ENCODE results near the gene CLTRN.

DNA sequence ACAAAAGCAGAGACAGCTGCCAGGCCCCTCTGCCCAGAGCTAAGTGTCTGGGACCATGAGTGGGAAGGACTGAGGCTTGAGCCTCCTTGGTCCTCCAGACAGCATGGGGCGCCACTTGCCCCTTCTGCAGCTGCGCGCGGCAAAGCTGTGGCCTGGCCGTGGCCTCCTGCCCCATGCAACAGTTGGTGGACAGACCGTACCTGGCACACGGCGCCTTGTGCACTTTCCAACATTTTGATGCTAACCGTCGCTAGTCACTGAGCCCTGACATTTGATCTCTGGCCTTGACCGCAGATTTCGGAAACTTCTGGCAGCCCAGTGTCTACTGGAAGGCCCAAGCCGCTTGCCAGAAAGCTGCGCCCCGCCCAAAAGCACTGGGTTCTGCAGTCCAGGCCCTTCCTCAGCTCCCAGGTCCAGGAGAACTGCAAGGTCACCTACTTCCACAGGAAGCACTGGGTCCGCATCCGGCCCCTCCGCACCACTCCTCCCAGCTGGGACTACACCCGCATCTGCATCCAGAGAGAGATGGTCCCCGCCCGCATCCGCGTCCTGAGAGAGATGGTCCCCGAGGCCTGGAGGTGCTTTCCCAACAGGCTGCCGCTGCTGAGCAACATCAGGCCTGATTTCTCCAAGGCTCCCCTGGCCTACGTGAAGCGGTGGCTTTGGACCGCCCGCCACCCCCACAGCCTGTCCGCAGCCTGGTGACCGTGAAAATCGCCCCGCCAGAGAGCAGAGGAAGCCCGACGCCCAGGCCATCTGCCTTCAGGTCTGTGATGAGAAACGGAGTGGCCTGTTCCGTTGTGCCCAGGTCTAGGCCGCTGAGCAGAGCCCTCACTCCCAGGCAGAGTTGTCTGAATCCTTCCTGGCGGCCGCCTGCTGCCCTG, 38.1 kb upstream of the CLTRN start:
- TF ChIP-seq FOXK1 (CRISPR knock-in tag; IDR thresholded peaks at IDR 0.05; ENCODE audit: borderline replicate concordance, low read depth) (no peak), ESRRA (CRISPR knock-in tag; IDR thresholded peaks at IDR 0.05; ENCODE audit: low read depth) (no peak)
- TF ChIP-seq, protein P1, sequence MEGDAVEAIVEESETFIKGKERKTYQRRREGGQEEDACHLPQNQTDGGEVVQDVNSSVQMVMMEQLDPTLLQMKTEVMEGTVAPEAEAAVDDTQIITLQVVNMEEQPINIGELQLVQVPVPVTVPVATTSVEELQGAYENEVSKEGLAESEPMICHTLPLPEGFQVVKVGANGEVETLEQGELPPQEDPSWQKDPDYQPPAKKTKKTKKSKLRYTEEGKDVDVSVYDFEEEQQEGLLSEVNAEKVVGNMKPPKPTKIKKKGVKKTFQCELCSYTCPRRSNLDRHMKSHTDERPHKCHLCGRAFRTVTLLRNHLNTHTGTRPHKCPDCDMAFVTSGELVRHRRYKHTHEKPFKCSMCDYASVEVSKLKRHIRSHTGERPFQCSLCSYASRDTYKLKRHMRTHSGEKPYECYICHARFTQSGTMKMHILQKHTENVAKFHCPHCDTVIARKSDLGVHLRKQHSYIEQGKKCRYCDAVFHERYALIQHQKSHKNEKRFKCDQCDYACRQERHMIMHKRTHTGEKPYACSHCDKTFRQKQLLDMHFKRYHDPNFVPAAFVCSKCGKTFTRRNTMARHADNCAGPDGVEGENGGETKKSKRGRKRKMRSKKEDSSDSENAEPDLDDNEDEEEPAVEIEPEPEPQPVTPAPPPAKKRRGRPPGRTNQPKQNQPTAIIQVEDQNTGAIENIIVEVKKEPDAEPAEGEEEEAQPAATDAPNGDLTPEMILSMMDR (CRISPR knock-in tag; IDR thresholded peaks at IDR 0.05): no peak

Measured in HepG2 (cell line).